Measurements from ENCODE around the gene EML6.
A peak's percentile ranks its signal among the peaks of the same experiment; 100 is the strongest.

The EML6 gene

DNA sequence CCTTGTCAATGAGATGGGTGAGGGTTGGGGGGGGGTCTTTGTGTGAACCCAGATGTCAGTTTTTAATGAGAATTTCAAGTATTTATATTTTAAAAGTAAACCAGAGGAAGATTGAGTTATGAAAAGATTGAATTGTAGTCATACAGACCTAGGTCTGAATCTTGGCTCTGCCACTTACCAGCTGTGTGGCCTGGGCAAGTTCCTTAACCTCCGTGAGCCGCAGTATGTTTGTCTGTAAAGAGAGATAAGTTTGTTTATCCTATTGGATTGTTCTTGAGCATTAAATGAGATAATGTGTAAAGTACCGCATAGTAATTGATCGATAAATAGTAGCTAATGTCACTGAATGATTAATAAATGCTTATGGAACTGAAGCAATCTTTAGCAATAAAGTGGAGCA lies 63.8 kb downstream of the EML6 start:
- TF ChIP-seq CTCF (IDR thresholded peaks at IDR 0.05; ENCODE audit: insufficient read depth, low read depth, low read length, missing control alignments), result no peak
- DNase-seq (ENCODE audit: low read depth), result no peak

DNA sequence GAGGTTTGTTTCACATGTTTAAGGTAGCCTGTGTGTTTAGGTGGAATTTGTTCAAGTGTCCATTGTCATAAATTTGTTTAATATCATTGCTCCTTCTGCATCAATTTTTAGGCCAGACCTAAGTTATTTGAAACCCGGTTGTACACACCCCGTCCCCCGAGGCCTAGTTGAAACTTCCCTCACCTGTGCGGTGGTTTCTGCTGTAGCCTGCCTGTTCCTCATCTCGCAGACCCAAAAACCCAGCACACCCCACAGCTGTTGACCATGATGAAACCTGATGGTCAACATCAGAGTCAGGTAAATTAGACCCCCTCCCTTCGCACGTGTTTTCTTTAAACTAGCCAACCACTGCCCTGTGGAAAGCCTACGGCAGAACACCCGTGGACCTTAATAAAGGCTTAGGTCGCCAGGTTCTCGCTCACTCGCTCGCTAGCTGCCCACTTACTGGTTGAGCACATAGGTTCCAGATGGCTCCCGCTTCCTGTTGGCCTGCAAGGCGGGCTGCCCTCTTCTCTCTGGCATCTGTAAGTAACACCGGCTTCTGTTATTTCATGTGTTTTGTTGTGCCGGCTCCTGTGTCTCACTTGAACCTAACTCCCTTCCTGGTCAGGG lies 64.4 kb downstream of the EML6 start:
- TF ChIP-seq CTCF (IDR thresholded peaks at IDR 0.05; ENCODE audit: insufficient read depth, low read depth, low read length, missing control alignments), result no peak
- DNase-seq (ENCODE audit: low read depth), result peak; percentile 17
- H3K4me3 ChIP-seq (ENCODE audit: low read depth, low read length), result no peak overlapping the region

More for the DNA sequence above, 63.8 kb downstream of the EML6 start:
- no peak overlapping the region for H3K4me3 ChIP-seq (ENCODE audit: low read depth, low read length)

GRCh38 chr2:54789878-54790277 lies 66.4 kb downstream of the EML6 start:
- H3K4me3 ChIP-seq (ENCODE audit: low read depth, low read length), result no peak overlapping the region
- DNase-seq (ENCODE audit: low read depth), result no peak
- no peak for TF ChIP-seq CTCF (IDR thresholded peaks at IDR 0.05; ENCODE audit: insufficient read depth, low read depth, low read length, missing control alignments)

GRCh38 chr2:54791831-54792230 lies 68.4 kb downstream of the EML6 start:
- TF ChIP-seq CTCF (IDR thresholded peaks at IDR 0.05; ENCODE audit: insufficient read depth, low read depth, low read length, missing control alignments), result no peak
- DNase-seq (ENCODE audit: low read depth), result no peak
- no peak overlapping the region for H3K4me3 ChIP-seq (ENCODE audit: low read depth, low read length)

GRCh38 chr2:54797307-54797706 lies 73.8 kb downstream of the EML6 start:
- no peak for TF ChIP-seq CTCF (IDR thresholded peaks at IDR 0.05; ENCODE audit: insufficient read depth, low read depth, low read length, missing control alignments)
- H3K4me3 ChIP-seq (ENCODE audit: low read depth, low read length), result no peak overlapping the region

DNA sequence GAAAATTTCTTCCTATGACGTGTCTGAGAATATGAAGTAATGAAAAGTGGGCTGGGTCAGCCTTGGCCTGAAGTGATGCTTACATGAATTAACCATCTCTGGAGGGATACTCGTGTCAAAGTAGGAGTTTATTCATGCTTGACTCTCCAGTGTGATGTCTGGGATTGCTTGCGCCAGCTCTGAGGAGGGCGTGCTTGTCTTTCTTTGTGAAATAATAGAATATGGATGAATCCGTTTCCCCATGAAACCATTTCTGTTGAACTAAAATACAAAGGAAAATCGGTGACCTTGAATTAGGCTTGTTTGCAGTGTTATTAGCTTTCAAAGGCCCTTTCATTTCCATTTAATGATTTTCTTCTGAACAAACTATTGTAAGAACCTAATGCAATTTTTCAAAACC lies 77.9 kb downstream of the EML6 start:
- TF ChIP-seq CTCF (IDR thresholded peaks at IDR 0.05; ENCODE audit: insufficient read depth, low read depth, low read length, missing control alignments), result no peak

More at GRCh38 chr2:54797307-54797706, 73.8 kb downstream of the EML6 start:
- no peak for DNase-seq (ENCODE audit: low read depth)

More for the DNA sequence above, 77.9 kb downstream of the EML6 start:
- H3K4me3 ChIP-seq (ENCODE audit: low read depth, low read length), result no peak overlapping the region
- DNase-seq (ENCODE audit: low read depth), result no peak

Data from GM12865 (cell line).